AML-193 (cell line): ENCODE data around the gene TREM2.

ENCODE experiments used
- DNase-seq, 2 experiments: peaks; one replicate each; lab custom pipeline; 2025; lab: John Stamatoyannopoulos, UW

TREM2 gene

GRCh38 chr6:41182069-41183034 is 19.4 kb upstream of the TREM2 start:
- DNase-seq = peak; percentile 99 to 100

DNA sequence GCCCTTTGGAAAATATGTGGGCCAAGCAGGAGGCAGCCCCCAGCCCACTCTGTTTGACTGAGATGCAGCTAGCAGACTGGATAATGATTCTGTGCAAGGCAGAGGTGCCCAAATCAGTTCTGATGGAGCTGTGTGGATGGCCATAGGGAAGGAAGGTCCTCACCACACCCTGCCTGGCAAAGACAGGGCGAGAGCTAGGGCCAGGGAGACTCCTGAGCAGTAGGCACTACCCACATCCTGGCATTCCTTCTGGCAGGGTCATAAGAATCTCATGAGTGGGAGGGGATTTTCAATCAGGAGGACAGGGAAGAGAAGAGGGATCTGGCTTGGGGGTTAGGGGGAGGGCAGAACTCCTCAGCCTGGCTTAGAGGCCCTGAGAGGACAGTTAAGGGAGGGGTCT is 18.6 kb upstream of the TREM2 start:
- no peak for DNase-seq

DNA sequence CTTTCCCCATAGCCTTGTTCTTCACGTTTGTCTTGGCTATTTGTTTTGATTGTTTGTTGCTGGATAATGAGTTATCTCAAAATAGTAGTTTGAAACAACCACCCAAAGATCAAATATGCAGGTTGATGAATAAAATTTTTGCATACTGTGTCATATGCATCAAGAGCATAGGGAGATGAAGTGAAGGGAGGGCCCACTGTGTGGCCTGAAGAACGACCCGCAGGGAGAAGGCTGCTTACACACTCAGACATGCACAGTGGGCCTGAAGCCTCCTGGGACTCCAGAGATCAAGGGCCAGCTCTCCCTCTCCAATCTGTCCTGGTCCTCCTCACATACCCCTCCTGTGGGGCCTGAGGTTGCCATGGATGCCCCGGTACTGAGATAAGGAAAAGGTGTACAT is 16.2 kb upstream of the TREM2 start:
- no peak for DNase-seq

DNA sequence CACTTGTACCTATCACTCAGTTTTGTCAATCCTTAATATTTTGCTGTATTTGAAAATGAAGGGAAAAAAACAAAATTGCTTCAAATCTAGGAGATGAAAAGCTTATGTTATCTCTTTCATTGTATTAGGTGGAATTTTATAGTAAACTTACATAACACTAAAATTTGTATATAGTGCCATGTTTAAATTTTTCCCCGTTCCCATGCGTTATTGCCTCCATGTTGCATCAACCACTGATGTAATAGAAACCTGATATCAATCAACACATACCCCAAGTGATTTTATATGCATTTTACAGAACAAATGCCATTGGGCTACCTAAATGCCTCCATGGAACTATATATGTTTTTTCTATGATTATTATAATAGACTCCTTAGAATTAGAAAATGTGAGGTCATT is 14.8 kb upstream of the TREM2 start:
- no peak for DNase-seq

GRCh38 chr6:41177287-41177686 is 14.4 kb upstream of the TREM2 start:
- no peak for DNase-seq

DNA sequence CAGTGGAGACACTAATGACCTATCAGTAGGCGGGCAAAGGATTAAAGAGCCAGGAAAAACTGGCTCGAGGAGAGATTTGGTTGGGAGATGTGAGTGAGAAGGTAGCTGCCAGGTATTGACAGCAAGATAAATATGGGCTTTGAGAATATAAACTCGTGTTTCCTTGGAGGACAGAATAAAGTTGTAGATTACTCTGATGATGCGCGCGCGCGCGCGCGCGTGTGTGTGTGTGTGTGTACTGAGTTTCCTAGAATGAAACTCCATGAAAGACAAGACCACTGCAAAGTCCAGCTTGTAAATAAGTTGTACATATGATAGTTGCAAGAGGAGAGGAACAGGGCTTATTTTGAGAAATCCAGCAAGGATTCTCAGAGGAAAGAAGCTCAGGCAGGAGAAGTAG is 13.3 kb upstream of the TREM2 start:
- DNase-seq = no peak

- DNase-seq = no peak
Measured at GRCh38 chr6:41175084-41175483, 12.2 kb upstream of the TREM2 start.

DNA sequence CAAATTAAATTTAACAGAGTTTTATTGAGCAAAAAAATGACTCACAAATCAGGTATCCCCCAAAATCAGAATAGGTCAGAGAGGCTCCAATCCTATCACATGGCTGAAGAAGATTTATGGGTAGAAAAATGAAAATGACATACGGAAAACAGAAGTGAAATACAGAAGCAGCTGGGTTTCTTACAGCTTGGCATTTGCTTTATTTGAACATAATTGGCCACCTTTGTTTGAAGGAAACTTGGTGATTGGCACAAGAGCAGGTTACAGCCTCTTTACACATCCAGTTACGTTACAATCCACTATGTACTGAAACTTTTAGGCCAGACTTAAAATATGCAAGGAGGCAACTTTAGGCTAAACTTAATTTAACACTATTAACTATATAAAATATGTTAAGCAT is 11.7 kb upstream of the TREM2 start:
- no peak for DNase-seq

GRCh38 chr6:41171908-41172307 is 9.0 kb upstream of the TREM2 start:
- no peak for DNase-seq

GRCh38 chr6:41170547-41171160 is 7.7 kb upstream of the TREM2 start:
- DNase-seq = no peak

DNA sequence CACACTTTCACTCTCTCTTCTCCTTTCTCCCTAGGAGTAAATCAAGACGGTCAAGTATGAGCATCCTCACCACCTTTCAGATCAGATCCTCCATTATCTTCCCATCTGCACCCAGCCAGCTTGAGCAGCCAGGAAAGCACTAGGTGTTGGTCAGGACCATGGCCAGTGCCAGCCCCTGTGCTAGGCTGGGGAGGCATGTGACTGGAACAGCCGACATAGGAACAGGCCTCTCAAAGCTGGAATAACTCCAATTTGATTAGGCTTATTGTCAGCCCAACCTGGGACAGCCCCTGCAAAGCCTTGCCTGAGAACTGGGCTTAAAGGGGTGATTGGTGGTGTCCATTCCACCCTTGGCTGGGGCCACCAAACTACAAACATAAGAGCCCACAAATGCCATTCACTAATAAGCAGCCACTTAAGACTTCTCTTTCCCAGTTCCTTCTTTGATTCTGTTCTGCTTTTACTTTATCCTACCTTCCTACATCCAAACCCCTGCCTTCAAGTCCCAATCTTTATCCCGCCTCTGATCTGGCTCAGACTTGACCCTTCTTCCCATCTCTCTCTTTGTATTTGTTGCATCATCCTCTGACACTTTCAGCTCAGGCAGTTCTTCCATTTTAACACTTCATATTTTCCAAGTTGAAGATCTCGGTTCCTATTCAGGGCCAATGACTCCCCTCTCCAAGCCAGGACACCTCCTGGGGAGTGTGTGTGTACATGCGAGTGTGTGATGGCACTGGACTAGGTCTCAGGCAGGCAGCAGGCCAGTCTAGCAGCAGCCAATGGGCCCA is 4.5 kb upstream of the TREM2 start:
- peak in 1 of 2 experiments; percentile 8 for DNase-seq

DNA sequence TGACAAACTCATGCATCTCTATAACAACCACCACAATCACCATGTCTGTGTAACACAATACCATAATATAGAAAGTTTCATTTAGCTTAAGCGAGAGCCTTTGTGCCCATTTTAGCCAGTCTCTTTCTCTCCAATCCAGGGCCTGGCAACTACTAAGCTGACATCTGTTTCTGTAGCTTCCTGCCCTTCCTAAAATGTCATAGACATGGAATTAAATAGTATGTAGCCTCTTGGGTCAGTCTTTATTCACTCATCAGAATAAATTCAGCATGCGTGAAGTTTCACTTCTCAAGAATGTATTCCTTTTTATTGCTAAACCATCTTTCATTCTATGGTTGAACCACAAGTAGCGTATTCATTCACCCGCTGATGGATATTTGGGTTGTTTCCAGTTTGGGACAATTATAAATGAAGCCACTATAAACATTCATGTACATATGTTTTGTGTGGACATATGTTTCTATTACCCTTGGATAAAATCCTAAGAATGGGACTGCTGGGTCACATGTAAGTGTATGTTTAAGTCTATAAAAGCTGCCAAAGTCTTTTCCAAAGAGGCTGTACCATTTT is 1.7 kb upstream of the TREM2 start:
- DNase-seq = no peak

DNA sequence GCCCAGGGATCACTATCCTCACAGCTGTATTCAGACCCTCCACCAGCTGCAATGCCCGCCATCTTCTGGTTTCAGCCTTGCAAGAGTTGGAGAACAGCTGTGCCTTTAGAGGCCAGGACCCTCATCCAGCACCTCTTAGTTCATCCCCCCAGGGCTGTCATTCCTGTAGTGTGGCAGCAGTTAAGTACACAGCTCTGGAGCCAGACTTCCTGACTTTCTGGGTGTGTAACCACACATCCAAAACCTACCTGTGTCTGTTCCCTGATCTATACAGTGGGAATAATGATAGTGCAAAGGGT is 452 bp upstream of the TREM2 start:
- no peak for DNase-seq

- peak in 1 of 2 experiments; percentile 2 for DNase-seq
Measured at GRCh38 chr6:41161851-41162552, 914 bp downstream of the TREM2 start.

DNA sequence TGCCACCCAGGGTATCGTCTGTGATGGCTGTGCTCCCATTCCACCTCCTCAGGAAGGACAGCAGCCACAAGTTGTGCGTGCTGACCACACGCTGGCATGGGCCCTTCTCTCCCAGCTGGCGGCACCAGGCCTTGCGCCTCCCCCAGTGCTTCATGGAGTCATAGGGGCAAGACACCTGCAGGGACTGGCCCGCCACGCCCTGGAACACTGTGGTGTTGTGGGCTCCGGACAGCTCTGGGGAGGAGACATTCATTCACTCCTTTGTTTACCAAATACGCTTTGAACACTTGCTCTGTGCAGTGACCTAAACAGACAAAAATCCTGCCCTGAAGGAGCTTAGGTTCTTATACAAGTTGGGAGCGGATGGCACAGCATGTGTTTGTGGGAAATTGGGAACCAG is 1.5 kb downstream of the TREM2 start:
- no peak for DNase-seq

- DNase-seq = no peak
Measured at GRCh38 chr6:41160933-41161332, 2.0 kb downstream of the TREM2 start.

DNA sequence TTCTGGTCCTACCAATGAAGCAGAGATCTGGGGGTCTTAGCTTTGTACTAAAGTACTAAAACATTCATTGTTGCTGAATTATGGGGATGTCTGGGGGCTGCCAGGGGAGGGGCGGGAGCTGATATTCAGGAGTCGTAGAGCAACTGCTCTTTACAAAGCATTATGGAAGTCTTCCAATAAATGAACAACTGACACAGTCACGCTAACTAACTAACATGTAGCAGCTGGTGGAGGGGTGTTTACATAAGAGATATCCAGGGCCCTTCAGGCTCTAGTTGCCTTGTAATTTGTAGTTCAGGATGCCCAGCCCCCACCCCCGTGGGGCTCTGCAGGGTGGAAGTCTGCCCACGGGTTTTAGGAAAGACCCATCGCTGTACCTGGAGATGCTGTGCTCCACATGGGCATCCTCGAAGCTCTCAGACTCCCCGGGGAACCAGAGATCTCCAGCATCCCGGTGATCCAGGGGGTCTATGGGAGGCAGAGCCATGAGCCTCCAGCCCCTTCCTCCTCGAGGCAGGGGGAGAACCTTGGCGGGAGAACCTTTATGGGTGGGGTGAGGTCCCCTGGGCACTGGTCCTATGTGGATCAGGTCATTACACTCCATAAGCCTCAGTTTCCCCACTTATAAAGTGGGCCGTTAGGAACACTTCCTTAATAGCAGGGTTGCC is 3.4 kb downstream of the TREM2 start:
- DNase-seq = no peak

DNA sequence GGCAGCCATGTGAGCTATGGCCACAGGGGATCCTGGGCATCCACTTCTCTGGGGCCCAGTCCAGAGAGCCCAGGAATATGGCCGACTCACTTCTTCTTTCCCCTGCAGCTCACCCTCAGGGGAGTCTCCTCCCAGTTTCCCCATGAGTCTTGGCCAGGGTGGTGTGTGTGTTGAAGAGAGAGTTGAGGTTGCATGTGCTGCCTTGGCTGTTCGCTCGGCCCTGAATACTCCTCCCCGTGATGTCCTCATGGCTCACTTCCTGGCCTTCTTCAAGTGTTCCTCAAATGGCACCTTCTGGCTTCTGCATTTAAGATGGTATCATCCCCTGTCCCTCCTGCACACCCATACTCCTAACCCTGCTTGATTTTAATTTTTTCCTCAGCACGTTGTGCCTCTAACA is 5.6 kb downstream of the TREM2 start:
- DNase-seq = no peak

DNA sequence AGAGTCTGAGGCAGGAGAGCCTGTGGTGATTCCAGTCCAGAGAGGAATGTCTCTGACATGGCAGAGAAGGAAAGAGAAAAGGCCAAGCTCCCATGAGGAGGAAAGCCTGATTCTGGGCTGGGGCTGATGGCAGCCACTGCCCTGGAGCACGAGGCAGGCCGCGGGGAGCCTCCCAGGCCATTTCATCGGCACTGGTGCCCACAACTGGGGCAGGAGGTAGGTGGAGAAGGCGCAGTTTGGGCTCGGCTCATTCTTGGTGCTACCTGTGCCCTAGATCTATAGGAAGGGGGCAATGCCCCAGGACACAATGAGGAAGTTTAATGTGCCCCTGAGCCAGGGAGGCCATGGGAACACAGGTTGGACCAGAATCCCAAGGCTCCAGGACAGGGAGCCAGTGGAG is 6.1 kb downstream of the TREM2 start:
- DNase-seq = no peak

DNA sequence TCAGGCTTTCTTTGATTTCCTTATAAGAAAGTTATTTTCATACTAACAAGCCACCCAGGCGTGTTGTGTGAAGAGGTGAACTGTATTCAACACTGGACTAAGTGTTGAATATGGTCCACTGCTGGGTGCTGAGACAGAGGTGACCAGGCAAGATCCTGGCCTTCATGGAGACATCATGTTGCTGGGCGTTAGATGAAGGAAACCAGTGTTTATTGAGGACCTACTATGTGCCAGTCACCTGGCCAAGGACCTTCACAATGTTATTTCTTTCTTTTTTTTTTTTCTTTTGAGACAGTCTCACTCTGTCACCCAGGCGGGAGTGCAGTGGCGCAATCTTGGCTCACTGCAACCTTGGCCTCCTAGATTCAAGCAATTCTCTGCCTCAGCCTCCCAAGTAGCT is 6.9 kb downstream of the TREM2 start:
- DNase-seq = no peak

- no peak for DNase-seq
Measured at GRCh38 chr6:41155132-41155805, 7.6 kb downstream of the TREM2 start.
